ENCODE data around the gene PPFIA1. TPM values are rescaled to one million over a fixed set of nuclear protein-coding genes. Genes with fewer than 3 reads are reported as not detected.
A peak's percentile ranks its signal among the peaks of the same experiment; 100 is the strongest.

PPFIA1 gene
- total RNA-seq, 4 donors from 2014 or later = 46.3 to 51.5 (median 47.2) TPM

GRCh38 chr11:70397336-70397982, 127.0 kb downstream of the PPFIA1 start:
- Histone ChIP-seq H3K27ac (replicated peaks in 1 of 4) (peak overlapping the region; percentile 90 to 96 (median 93)), H3K4me3 (peak overlapping the region; percentile 86 to 99 (median 96)), H3K4me1 (peaks cover 21 to 53% (median 46%) of the 10 kb centered on the region in 4 donors), H3K36me3 (peaks cover 0 to 9% (median 0%) of the 10 kb centered on the region in 4 donors), H3K9me3 (no peaks in the 10 kb centered on the region), H3K27me3 (no peaks in the 10 kb centered on the region)
- DNase-seq (ENCODE audit: extremely low spot score) = no peak
- intact Hi-C loops (cut with DNase I) = no loop called here
- TF ChIP-seq POLR2AphosphoS5 (IDR thresholded peaks at IDR 0.05) = no peak
- TF ChIP-seq POLR2A (IDR thresholded peaks at IDR 0.05; ENCODE audit: low read depth) = no peak
- no peak for TF ChIP-seq CTCF (IDR thresholded peaks at IDR 0.05)
- no peak for TF ChIP-seq EP300 (IDR thresholded peaks at IDR 0.05)
- WGBS = 42% methylated on average over 18 of the region's 18 CpGs

GRCh38 chr11:70397983-70398833, 127.7 kb downstream of the PPFIA1 start, which contains the start of gene CTTN:
Gene CTTN, plus strand, starts transcription at chr11:70398529. Its CDS starts 8,769 bp downstream, at chr11:70407298.
- intact Hi-C loops (cut with DNase I) = no loop called here
- peaks cover 0 to 9% (median 0%) of the 10 kb centered on the region in 4 donors for H3K36me3 ChIP-seq
- H3K9me3 ChIP-seq = no peaks in the 10 kb centered on the region
- no peaks in the 10 kb centered on the region for H3K27me3 ChIP-seq
- peak within 1 kb of the TSS; percentile 86 to 99 (median 96) for H3K4me3 ChIP-seq
- H3K4me1 ChIP-seq = peaks cover 21 to 61% (median 52%) of the 10 kb centered on the region in 4 donors
- WGBS = under 1% methylated on average over 27 of the region's 93 CpGs
- DNase-seq (ENCODE audit: extremely low spot score) = no peak
- TF ChIP-seq EP300 (IDR thresholded peaks at IDR 0.05) (no peak), POLR2A (IDR thresholded peaks at IDR 0.05; ENCODE audit: low read depth) (peak; percentile 67), POLR2AphosphoS5 (IDR thresholded peaks at IDR 0.05) (peak; percentile 59 to 84), CTCF (IDR thresholded peaks at IDR 0.05) (no peak)
- peak within 1 kb of the TSS; percentile 90 to 96 (median 93) for H3K27ac ChIP-seq (replicated peaks in 1 of 4)

DNA sequence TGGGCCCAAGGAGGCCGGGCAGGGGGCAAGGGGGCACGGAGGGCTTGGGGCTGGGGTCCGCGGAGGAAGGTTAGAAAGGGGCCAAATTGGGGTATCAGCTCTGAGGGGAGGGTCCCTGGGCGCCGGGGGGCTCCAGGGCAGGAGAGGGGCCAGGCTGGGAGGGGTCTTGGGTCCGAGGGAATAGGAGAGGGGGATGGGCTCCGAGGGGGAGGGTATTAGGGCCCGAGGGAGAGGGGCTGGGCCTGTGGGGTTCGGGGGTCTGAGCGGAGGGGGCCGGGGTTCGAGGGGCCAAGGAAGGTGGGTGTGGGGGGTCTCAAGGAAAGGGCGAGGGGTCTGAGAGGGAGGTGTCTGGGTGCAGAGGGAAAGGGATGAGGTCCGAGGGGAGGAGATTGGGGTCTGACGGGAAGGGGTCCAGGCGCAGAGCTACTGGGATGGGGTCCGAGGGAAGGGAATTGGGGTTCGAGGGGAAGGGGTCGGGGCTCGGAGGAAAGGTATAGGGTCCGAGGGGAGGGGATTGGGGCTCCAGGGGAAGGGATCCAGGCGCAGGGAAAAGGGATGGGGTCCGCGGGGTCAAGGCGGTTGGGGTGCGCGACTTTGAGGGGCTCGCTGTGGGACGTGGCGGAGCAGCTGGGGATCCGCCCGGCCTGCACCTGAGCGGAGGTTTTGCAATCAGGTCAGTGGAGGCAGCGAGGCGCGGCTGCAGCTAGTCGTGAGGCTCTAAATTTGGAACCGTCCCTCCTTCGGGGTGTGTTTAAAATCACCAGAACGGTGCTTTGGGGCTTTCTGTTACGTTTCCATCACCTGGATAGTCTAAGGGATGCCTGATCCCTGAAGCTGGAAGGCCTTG, 128.6 kb downstream of the PPFIA1 start:
- peak overlapping the region; percentile 86 to 99 (median 96) for H3K4me3 ChIP-seq
- DNase-seq (ENCODE audit: extremely low spot score) = no peak
- H3K9me3 ChIP-seq = no peaks in the 10 kb centered on the region
- H3K4me1 ChIP-seq = peaks cover 21 to 62% (median 54%) of the 10 kb centered on the region in 4 donors
- TF ChIP-seq CTCF (IDR thresholded peaks at IDR 0.05) (no peak), POLR2A (IDR thresholded peaks at IDR 0.05; ENCODE audit: low read depth) (no peak), EP300 (IDR thresholded peaks at IDR 0.05) (no peak), POLR2AphosphoS5 (IDR thresholded peaks at IDR 0.05) (no peak)
- WGBS = 2% methylated on average over 38 of the region's 42 CpGs
- intact Hi-C loops (cut with DNase I) = no loop called here
- no peaks in the 10 kb centered on the region for H3K27me3 ChIP-seq
- peaks cover 0 to 9% (median 0%) of the 10 kb centered on the region in 4 donors for H3K36me3 ChIP-seq
- peak overlapping the region; percentile 90 to 96 (median 93) for H3K27ac ChIP-seq (replicated peaks in 1 of 4)

DNA sequence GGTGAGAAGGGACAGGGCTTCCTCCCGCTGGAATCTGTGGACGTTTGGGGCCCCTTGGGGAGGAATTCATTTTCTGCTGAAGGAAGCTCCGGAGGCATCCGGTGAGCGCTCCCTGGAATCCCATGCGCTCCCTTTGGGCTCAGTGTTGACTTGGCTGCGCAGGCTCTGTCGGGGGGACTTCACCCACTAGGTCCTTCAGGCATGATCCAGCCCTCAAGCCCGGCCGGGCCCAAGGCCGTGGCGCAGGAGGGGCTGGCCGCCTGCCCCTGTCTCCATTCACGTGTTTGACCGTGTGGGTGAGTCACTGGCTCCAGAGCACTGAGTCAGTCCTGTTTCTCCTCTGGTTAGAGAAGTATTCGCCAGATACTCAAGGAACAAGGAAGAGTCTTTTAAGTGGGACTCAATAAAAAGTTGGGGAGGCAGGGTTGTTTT, 129.2 kb downstream of the PPFIA1 start:
- H3K36me3 ChIP-seq = peaks cover 0 to 6% (median 0%) of the 10 kb centered on the region in 4 donors
- H3K27me3 ChIP-seq = no peaks in the 10 kb centered on the region
- WGBS = 4% methylated on average over 14 of the region's 16 CpGs
- peak; percentile 96 for DNase-seq (ENCODE audit: extremely low spot score)
- intact Hi-C loops (cut with DNase I) = loop anchor here (5.0 kb wide), 2 partner anchors 127 to 197 kb away; partner anchors contain the start of genes FADD and PPFIA1
- peak overlapping the region; percentile 86 to 99 (median 96) for H3K4me3 ChIP-seq
- TF ChIP-seq EP300 (IDR thresholded peaks at IDR 0.05) (no peak), POLR2AphosphoS5 (IDR thresholded peaks at IDR 0.05) (peak; percentile 85 to 92)
- H3K27ac ChIP-seq (replicated peaks in 1 of 4) = peak overlapping the region; percentile 90 to 96 (median 93)
- no peaks in the 10 kb centered on the region for H3K9me3 ChIP-seq
- peaks cover 21 to 62% (median 54%) of the 10 kb centered on the region in 4 donors for H3K4me1 ChIP-seq
